Inferior parietal cortex (tissue), 1 donor: ENCODE results near the gene GLB1L2.
A peak's percentile ranks its signal among the peaks of the same experiment; 100 is the strongest.
"Not testable (repeated sequence)": the region's sequence is repeated elsewhere in the genome, so short reads cannot be mapped to it uniquely, and the experiment has no call there.

ENCODE experiments used
- DNase-seq: peaks from one replicate; pipeline ENCODE4 v3.0.0-alpha.2; 2016; ENCODE audit errors: extremely low spot score

GLB1L2 gene, protein sequence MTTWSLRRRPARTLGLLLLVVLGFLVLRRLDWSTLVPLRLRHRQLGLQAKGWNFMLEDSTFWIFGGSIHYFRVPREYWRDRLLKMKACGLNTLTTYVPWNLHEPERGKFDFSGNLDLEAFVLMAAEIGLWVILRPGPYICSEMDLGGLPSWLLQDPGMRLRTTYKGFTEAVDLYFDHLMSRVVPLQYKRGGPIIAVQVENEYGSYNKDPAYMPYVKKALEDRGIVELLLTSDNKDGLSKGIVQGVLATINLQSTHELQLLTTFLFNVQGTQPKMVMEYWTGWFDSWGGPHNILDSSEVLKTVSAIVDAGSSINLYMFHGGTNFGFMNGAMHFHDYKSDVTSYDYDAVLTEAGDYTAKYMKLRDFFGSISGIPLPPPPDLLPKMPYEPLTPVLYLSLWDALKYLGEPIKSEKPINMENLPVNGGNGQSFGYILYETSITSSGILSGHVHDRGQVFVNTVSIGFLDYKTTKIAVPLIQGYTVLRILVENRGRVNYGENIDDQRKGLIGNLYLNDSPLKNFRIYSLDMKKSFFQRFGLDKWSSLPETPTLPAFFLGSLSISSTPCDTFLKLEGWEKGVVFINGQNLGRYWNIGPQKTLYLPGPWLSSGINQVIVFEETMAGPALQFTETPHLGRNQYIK

DNA sequence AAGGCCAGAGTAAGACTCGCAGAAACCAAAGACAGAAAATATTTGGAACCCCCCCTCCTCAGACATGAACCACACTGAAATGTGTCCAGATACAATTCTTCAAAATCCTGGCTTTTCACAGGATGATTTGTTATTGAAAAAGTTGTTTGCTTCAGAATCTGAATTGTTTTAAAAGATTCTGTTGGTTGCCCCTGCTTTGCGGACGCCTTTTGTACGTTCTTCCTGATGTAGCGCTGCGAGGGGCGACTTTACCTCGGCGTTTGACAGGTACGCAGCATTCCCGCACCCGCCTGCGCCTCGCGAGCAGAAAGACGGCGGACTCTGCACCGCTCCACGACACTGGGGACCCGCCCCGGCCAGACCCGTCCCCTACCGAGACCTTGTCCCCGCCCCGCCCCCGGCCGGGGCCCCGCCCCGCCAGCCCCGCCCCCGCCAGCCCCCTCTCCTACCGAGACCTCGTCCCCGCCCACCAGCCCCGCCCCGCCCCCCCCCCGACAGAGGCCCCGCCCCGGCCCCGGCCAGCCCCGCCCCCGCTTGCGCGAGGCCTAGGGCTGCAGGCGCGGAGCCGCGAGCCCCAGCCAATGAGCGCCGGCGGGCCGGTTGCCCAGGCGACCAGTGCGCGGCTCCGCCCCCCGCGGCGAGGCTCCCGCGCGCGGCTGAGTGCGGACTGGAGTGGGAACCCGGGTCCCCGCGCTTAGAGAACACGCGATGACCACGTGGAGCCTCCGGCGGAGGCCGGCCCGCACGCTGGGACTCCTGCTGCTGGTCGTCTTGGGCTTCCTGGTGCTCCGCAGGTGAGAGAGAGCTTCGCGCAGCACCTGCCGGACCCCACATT is at the start of gene GLB1L2:
GLB1L2 (plus strand) TSS at position 635 of the 835 bp plus-strand sequence; CDS start at position 709, 74 bp downstream.
- peak; percentile 53 for DNase-seq

DNA sequence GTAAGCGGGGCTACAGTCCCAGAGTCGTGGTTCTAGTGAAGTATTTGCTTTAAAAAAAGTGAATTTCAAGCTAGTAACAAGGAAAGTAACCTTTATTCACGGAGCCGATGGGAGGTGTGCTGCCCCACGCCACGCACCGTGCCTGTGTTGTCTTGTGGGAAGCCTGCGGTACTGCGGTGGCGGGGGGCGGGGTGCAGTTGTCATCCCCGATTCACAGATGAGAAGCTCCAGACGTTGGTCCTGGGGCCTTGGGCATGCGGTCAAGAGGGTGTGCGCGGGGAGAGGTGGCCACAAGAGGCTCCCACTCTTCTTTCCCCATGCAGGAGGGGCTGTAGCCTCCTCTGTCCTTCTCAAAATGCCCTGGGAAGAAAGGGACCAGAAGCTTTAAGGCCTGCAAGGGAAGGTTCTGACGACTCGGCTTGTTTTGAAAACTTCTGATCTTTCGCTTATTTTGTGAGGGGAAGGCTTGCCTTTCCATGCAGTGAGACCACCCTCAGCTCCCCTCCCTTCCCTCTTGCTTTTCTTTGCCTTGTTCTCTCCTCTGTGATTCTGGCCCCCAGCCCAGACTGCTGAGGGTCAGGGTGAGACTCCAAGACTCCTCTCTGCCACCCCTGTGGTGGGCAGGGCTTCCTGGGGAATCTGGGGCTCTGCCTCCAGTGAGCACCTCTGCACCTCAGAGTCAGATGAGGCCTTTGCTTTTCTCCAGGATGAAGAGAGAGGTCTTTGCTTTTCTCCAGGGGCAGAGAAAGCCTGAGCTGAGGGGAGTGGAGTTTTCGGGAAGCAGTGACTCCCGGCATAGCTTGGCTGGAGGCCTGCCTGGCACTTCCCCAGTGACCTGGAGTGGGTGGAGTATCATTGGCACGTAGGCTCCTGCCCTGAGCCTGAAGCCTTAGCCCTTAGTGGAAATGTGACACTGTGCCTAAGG is 49.4 kb upstream of the GLB1L2 start:
- no peak for DNase-seq

DNA sequence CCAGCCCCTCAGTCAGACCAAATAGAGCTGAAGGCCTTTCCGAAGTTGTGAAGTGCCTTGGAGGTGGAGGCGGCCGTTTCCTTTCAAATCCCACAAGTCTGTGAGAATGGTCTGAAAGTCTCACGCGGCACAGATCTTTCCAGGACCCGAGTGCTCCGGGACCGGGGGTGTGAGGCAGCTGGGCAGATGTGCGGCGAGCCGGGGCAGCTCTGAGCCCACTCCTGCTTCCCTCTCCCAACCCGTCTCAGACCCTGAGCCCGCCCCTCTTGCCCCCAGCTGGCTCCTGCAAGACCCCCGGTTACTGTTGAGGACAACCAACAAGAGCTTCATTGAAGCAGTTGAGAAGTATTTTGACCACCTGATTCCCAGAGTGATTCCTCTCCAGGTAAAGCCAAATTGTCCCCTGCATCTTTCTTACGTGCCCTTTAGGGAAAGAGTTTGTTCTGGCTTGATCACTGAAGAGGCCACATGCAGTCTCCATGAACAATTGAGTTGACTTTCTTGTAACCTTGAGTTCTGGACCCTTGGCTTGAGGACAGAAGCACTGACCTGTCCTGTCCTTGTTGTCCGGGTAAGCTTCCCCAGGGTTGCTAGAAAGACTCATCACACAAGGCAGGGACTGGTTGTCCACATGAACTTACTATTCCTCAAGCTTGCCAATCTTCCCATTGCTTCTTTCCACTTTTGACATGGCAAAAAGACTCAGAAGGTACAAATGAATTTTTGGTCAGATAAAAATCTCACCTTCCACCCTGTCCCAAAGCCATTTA is 48.1 kb upstream of the GLB1L2 start:
- no peak for DNase-seq

DNA sequence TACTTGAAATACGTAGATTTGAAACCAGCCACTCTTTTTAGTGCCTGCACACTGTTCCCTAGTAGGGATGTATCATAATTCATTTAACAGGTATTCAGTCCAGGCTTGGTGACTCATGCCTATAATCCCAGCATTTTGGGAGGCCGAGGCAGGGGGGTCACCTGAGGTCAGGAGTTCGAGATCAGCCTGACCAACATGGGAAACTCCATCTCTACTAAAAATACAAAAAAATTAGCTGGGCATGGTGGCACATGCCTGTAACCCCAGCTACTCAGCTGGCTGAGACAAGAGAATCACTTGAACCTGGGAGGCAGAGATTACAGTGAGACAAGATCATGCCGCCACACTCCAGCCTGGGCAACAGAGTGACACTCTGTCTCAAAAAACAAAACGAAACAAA is 47.4 kb upstream of the GLB1L2 start:
- not testable (repeated sequence) for DNase-seq

DNA sequence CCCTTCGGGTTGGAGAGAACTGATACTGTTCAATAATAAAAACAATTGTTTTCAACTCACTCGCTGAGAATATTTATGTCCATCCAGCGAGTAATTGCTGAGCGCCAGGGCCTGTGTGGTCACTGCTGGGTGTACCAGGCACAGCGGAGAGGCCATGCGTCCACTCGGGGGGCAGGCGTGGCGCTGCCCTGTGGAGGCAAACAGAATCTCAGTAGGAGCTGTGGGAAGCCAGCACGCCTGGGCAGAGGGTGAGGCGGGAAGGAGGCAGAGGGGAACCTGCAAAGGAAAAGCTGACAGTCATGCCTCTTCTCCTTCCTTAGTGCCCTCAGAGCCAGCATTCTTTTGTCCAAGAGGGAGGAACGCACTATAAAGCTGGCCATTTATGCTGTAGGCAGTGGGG is 44.2 kb upstream of the GLB1L2 start:
- no peak for DNase-seq

DNA sequence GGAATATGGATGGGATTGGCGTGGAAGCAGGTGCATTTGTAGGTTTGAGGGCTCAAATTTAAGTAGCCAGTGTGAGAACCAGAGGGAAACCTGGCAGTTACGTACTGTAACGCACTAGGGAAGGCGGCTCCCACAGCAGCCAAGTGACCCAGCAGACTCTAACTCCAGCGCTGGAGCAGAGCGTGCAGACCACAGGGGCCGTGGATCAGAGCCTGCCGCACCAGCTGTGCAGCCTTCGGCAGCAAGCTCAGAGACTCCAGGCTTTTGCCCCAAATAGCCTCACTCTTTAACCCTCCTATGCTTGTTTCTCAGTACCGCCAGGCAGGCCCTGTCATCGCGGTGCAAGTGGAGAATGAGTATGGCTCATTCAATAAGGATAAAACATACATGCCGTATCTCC is 43.3 kb upstream of the GLB1L2 start:
- DNase-seq: no peak

DNA sequence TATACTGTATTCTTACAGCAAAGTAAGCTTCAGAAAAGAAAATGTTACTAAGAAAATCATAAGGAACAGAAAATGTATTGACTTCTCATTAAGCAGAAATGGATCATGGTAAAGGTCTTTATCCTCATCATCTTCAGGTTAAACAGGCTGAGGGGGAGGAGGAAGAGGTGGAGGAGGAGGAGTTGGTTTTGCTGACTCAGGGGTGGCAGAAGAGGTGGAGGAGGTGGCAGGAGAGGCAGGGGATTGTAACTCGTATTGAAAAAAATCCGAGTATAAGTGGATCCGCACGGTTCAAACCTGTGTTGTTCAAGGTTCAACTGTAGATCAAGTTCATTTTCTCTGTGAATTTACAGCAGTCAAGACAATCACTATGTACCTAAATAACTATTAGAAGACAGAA is 42.6 kb upstream of the GLB1L2 start:
- DNase-seq: no peak

DNA sequence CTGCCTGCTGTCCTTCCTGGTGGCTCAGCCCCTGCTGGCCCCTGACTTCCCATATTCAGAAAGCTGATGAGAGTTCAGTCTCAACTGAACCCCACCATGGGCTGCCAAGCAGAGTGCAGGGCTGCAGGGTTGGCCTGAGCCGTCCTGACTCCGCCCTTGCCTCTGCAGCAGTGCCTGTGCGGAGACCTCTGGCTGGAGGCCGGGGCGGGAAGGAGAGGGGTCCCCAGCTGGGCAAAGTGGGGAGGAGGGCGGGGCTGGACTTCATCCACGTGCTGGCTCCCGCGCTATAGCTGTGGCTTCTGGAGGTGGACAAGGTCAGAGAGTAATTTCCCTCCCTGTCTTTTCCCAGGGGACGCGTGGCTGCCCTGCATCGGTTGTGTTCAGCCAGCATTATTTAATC is 42.0 kb upstream of the GLB1L2 start:
- no peak for DNase-seq

DNA sequence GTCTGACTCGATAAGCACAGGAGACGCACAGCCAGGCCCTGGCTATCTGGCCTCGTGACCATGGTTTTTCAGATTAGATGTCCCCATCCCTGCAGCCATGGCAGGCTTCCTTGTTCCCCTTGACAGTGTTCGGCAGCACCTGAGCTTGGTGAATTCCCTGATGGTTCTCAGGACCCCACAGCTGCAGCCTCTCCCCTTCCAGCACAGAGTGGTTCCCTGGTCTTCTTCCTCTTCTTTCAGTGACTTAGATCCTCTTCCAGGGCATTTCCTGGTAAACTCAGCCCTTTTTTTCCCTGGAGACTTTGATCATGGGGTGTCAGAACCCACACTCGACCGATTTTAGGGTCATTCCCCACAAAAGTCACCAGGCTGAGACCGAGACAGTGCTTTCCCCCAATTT is 41.1 kb upstream of the GLB1L2 start:
- DNase-seq: no peak

DNA sequence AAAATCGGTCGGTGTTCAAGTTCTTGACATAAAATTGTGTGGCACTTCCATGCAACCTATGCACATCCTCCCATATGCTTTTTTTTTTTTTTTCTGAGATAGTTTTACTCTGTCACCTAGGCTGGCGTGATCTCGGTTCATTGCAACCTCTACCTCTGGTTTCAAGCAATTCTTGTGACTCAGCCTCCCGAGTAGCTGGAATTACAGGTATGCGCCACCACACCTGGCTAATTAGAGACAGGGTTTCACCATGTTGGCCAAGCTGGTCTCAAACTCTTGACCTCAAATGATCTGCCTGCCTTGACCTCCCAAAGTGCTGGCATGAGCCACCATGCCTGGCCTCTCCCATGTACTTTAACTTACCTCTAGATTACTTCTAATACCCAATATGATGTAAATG is 40.6 kb upstream of the GLB1L2 start:
- DNase-seq: no peak

DNA sequence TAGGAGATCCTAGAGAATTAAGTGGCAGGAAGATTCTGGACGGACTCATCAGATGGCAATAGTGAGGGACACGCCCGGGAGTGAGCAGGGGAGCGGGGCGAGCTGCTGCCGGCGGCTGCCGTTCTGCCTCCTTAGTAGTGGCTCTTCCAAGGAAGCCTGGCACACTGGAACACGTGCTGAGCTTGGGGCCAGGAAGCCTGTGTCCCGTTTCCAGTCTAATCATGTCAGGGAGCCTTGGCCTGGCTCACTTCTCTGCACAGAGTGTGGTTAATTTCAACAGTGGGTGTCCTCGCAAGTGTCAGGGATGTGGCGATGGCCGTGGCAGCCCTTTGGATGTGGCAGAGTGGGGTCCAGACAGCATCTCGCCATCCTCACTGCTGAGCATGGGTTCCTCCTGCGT is 39.1 kb upstream of the GLB1L2 start:
- no peak for DNase-seq

DNA sequence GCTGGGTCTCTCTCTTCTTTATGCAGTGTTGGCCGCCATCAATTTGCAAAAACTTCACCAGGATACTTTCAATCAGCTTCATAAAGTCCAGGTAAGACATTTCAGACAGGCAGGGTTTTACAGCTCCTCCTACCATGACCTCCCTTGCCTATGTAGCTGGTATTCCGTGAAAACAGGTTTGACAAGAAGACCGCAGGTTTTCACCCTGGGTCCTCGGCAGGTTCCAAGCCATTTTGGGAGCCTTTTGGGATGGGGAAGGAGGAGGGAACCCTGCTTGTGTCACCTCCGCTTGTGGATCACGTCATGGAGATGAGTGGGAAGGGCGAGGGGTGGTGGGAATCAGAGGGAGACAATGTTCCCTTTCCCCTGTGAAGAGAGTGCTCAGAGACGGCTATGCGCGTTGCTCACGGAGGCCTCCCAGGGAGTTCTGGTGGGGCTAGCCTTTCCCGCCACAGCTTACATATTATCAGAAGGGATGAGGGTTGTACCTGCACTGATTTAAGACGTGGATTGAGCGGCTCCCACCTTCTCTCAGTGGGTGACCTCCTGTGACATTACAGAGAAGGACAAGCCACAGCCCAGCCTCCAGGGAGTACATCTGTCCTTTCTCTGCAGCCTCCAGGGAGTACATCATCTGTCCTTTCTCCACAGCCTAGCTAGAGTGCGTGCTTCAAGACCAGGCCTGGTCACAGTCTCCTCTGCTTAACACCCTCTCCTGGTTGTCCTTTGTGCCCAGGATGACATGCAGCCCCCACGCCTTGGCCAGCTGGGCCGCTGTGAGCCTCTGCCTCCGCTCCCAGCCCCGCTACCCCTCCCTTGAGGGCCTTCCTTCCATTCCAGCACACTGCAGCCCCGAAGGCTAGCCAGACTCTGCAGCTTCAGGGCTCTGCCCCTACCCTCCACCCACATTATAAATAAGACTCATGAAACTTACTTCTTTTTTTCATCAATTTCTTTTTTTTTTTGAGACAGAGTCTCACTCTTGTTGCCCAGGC is 38.4 kb upstream of the GLB1L2 start:
- no peak for DNase-seq

DNA sequence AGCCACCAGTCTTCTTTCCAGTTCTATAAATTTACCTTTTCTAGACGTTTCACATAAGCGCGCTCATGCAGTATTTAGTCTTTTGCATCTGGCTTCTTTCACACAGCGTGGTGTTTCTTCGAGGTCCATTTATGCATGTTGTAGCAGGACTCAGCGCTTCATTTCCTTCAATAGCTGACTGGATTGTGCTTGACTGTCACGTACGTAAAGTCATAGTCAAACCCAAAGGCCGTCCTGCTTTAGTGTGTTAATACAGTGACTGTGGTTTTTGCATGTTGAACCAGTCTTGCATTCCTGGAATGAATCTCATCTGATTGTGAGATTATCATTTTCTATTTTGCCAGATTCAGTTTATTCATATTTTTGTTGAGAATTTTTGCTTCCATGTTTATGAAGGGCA is 37.1 kb upstream of the GLB1L2 start:
- no peak for DNase-seq

DNA sequence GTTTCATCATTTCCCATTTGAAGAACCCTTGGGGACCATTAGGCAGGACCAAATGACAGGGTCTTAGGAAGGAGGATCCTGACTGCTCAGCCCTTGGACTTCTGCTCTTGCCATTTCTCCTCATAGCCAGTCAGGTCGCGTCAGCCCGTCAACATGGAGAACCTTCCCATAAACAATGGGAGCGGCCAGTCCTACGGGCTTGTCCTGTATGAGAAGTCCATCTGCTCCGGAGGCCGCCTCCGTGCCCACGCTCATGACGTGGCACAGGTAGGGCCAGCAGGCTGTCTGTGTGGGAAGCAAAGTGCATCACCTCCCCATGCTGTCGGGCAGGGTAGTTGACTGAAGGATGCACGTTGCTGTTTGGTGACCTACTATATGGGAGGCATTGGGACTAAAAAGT is 19.6 kb upstream of the GLB1L2 start:
- no peak for DNase-seq

DNA sequence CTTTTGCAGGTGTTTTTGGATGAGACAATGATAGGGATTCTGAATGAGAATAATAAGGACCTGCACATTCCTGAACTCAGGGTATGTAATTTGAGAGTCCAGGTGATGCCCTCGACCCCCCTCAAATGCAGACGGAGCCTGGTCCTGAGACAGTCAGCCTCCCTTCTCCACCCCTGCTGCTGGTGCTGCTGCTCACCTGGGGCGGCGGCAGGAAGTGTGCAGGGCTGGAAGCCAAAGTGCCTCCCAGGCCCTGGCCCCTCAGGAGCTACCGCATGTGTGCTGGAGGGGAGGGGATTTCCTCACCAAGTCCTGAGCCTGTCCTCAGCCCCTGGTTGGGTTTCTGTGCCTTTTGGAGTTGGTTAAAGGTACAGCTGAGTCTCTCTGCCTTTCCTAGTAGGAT is 19.0 kb upstream of the GLB1L2 start:
- DNase-seq: no peak

DNA sequence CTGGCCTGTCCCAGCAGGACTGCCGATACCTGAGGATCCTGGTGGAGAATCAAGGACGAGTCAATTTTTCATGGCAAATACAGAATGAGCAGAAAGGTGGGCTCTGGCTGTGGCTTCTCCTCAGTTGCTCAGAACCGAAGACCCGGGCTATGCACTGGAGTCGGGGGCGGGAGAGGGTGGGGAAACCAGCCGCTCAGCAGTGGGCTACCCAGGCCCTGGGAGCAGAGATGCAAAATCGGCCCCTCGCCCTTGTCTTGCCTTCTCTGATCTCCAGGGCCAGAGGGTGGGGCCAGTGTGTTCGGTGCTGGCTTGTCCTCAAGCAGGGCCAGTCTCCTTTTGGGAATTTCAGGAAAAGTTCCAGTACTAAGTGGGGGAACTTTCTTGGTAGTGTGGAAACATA is 18.4 kb upstream of the GLB1L2 start:
- DNase-seq: no peak

DNA sequence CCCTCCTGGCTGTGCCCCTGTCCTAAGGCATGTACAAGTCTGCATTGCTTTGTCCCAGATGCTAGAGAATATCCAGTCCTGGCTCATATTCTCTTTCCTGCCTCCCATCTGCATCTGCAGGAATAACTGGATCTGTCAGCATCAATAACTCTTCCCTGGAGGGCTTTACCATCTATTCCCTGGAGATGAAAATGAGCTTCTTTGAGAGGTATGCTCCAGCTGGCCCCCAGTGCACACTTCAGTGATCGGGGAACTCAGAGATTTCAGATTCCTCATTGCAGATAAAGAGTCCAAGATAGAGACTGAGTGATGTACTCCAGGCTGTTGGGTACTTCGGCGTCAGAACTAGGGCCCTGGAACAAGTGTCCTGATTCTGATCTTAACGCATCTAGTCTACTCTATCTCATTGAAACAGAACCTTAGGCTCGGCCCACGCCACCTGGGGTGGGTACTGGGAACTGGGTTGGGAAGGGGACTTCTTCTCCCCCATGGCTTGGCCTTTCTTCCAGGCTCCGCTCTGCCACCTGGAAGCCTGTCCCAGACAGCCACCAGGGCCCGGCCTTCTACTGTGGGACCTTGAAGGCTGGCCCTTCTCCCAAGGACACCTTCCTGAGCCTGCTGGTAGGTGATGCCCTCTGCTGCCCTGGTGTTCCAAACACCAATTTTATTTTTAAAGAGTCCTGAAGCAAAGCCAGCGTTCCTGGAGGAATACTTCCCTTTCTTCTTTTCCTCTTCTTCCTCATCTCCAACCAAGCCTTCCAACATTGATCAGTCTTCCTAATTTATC is 17.8 kb upstream of the GLB1L2 start:
- DNase-seq: no peak

DNA sequence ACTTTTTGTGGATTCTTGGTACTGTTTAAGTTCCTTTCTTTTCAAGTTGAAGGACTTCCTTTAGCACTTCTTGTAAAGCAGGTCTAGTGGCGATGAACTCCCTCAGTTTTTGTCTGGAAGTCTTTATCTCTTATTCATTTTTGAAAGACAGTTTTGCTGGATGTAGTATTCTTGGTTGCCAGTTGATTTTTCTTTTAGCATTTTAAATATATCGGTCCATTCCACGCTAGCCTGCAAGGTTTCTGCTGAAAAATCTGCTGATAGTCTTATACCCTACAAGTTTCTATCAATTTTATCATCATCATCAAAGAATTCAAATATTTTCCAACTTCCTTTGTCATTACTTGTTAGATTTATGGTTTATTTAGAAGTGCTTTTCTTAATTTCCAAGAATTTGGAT is 14.7 kb upstream of the GLB1L2 start:
- DNase-seq: no peak

DNA sequence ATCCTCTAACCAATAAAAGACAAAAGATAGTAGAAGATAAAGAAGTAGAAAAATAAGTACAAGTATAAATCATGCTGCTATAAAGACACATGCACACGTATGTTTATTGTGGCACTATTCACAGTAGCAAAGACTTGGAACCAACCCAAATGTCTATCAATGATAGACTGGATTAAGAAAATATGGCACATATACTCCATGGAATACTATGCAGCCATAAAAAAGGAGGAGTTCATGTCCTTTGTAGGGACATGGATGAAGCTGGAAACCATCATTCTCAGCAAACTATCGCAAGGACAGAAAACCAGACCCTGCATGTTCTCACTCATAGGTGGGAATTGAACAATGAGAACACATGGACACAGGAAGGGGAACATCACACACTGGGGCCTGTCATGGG is 10.4 kb upstream of the GLB1L2 start:
- not testable (repeated sequence) for DNase-seq
